B cell (primary cell): ENCODE data around the gene NPY4R. TPM values are rescaled to one million over a fixed set of nuclear protein-coding genes. Genes with fewer than 3 reads are reported as not detected.
"Not testable (repeated sequence)": the region's sequence is repeated elsewhere in the genome, so short reads cannot be mapped to it uniquely, and the experiment has no call there.

ENCODE experiments used
- ATAC-seq: fragments of 200-7000 bp; cut with Tn5 transposase; one replicate; pipeline ENCODE4 v1.10.0; 2021; ENCODE audit warnings: low read depth, mild to moderate bottlenecking, moderate number of reproducible peaks, moderate library complexity
- CTCF ChIA-PET: fragments of 350-600 bp; sonication (Branson Sonifier 250); formaldehyde crosslinking; loops from one replicate; lab custom pipeline; 2021; ENCODE audit warnings: antibody characterized with exemption, inconsistent platforms; lab: Charles Lee
- POLR2A ChIA-PET: fragments of 350-600 bp; sonication (Branson Sonifier 250); formaldehyde crosslinking; loops from one replicate; lab custom pipeline; 2021; ENCODE audit warnings: antibody characterized with exemption; lab: Charles Lee
- DNase-seq: peaks from one replicate; pipeline ENCODE4 v3.0.0; 2013
- H2AFZ ChIP-seq: 2 replicates; pipeline ENCODE4 v1.6.1; 2012; ENCODE audit warnings: mild to moderate bottlenecking, low read depth, low read length; ENCODE audit not compliant: insufficient read depth, poor library complexity, severe bottlenecking
- H3K27ac ChIP-seq, 2 donors: 1 replicate in 1 of 2; 2 replicates in 1 of 2; pipeline ENCODE4 v1.5.1; 2012 to 2013; ENCODE audit warnings: low read length in 2 of 2, mild to moderate bottlenecking in 2 of 2, moderate library complexity in 1 of 2
- H3K27me3 ChIP-seq, 4 experiments: fragments of 200-600 bp in 1 of 4; sonication (generic) in 1 of 4; replicated peaks in 1 of 4; 1 replicate in 2 of 4; 2 replicates in 2 of 4; pipeline versions ENCODE4 v1.6.1 to v1.7.0; 2013 to 2016; ENCODE audit warnings: low read length in 3 of 4, mild to moderate bottlenecking in 2 of 4, mixed read lengths in 1 of 4, moderate library complexity in 1 of 4; ENCODE audit not compliant: insufficient read depth in 4 of 4, control insufficient read depth in 3 of 4; ENCODE audit errors: control extremely low read depth in 1 of 4
- H3K36me3 ChIP-seq, 2 experiments: replicated peaks in 1 of 2; 1 replicate in 1 of 2; 2 replicates in 1 of 2; pipeline versions ENCODE4 v1.6.1 to v1.7.1; 2013; ENCODE audit warnings: low read length in 1 of 2; ENCODE audit not compliant: insufficient read depth in 2 of 2, control insufficient read depth in 1 of 2; ENCODE audit errors: control extremely low read depth in 1 of 2, extremely low read depth in 1 of 2
- H3K4me1 ChIP-seq, 2 donors: fragments of 200-600 bp in 1 of 2; sonication (generic) in 1 of 2; 1 replicate in 1 of 2; 2 replicates in 1 of 2; pipeline versions ENCODE4 v1.5.1 to v1.6.1; 2013 to 2017; ENCODE audit warnings: low read length in 2 of 2; ENCODE audit not compliant: control insufficient read depth in 2 of 2, insufficient read depth in 2 of 2
- H3K4me2 ChIP-seq: replicated peaks from 2 replicates; pipeline ENCODE3; 2012; ENCODE audit warnings: mild to moderate bottlenecking, low read depth, low read length; ENCODE audit not compliant: poor library complexity, severe bottlenecking
- H3K4me3 ChIP-seq, 5 experiments: fragments of 200-600 bp in 1 of 5; sonication (generic) in 1 of 5; 1 replicate in 3 of 5; 2 replicates in 2 of 5; pipeline versions ENCODE4 v1.5.1 to v1.7.0; 2011 to 2016; ENCODE audit warnings: low read length in 4 of 5, mild to moderate bottlenecking in 4 of 5, low read depth in 2 of 5, control low read depth in 1 of 5, moderate library complexity in 1 of 5; ENCODE audit not compliant: insufficient read depth in 1 of 5; ENCODE audit errors: control extremely low read depth in 1 of 5, extremely low read depth in 1 of 5
- H3K79me2 ChIP-seq: fragments of 200-600 bp; sonication (generic); one replicate; pipeline ENCODE4 v1.6.0; 2016; ENCODE audit warnings: low read length; ENCODE audit not compliant: control insufficient read depth, insufficient read depth
- H3K9ac ChIP-seq: fragments of 200-600 bp; sonication (generic); 2 replicates; pipeline ENCODE4 v1.6.1; 2017; ENCODE audit warnings: mild to moderate bottlenecking, low read length, moderate library complexity
- H3K9me3 ChIP-seq, 3 donors: one replicate each; pipeline versions ENCODE4 v1.6.1 to v1.7.1; 2013; ENCODE audit warnings: low read length in 2 of 3; ENCODE audit not compliant: control insufficient read depth in 2 of 3, insufficient read depth in 1 of 3; ENCODE audit errors: control extremely low read depth in 1 of 3
- H4K20me1 ChIP-seq: 2 replicates; pipeline ENCODE4 v1.6.0; 2012; ENCODE audit warnings: mild to moderate bottlenecking, low read length; ENCODE audit not compliant: insufficient read depth, control insufficient read depth, poor library complexity, severe bottlenecking
- H3K27ac Mint-ChIP-seq: one replicate; pipeline ENCODE4 v1.8.0; 2021; ENCODE audit warnings: mixed read lengths
- H3K27me3 Mint-ChIP-seq: one replicate; pipeline ENCODE4 v1.8.0; 2021; ENCODE audit warnings: mixed read lengths
- H3K4me1 Mint-ChIP-seq: one replicate; pipeline ENCODE4 v1.8.0; 2021; ENCODE audit warnings: mixed read lengths
- H3K4me3 Mint-ChIP-seq: one replicate; pipeline ENCODE4 v1.8.0; 2021; ENCODE audit warnings: mixed read lengths
- H3K9me3 Mint-ChIP-seq: one replicate; pipeline ENCODE4 v1.8.0; 2022; ENCODE audit warnings: mixed read lengths; ENCODE audit not compliant: insufficient read depth
- WGBS: methylation state at CpG from one replicate; pipeline ENCODE4 v1.1.5; 2013; ENCODE audit warnings: missing lambda C conversion rate; ENCODE audit not compliant: insufficient coverage; 5-methylcytosine and 5-hydroxymethylcytosine counted together
- intact Hi-C: fragments of 100-400 bp; cut with micrococcal nuclease; formaldehyde crosslinking; loops from one replicate; pipeline ENCODE4 v1.10.0; 2022
- polyA plus RNA-seq: library from polyadenylated mRNA; depleted of rRNA; stranded (reverse); fragments of >200 nt; gene quantifications from 2 replicates; pipeline ENCODE4 v1.2.3, GENCODE V29; 2012
- total RNA-seq, 2 donors: library from RNA; stranded (reverse); fragments of 120-200 nt in 1 of 2; gene quantifications; 1 replicate in 1 of 2; 2 replicates in 1 of 2; pipeline versions ENCODE4 v1.2.3 to v1.2.4, GENCODE V29; 2013 to 2022

NPY4R gene
- total and polyA plus RNA-seq, 2 donors (not counting 1 experiment from before 2014, with no cell fraction given), result not detected

GRCh38 chr10:46486459-46486858 is 20.7 kb upstream of the NPY4R start:
- H3K79me2 ChIP-seq, H3K27ac ChIP-seq, ATAC-seq, H3K9me3 Mint-ChIP-seq, intact Hi-C loops, H3K9me3 ChIP-seq, H3K27me3 Mint-ChIP-seq, H2AFZ ChIP-seq, H3K4me1 ChIP-seq, H3K27me3 ChIP-seq, DNase-seq, H4K20me1 ChIP-seq, H3K4me2 ChIP-seq, H3K4me3 Mint-ChIP-seq, CTCF ChIA-PET, H3K9ac ChIP-seq, H3K4me3 ChIP-seq, POLR2A ChIA-PET, H3K27ac Mint-ChIP-seq, H3K4me1 Mint-ChIP-seq, H3K36me3 ChIP-seq: not testable (repeated sequence)
- WGBS, result no CpG with 5 or more reads among the region's 2 CpGs

DNA sequence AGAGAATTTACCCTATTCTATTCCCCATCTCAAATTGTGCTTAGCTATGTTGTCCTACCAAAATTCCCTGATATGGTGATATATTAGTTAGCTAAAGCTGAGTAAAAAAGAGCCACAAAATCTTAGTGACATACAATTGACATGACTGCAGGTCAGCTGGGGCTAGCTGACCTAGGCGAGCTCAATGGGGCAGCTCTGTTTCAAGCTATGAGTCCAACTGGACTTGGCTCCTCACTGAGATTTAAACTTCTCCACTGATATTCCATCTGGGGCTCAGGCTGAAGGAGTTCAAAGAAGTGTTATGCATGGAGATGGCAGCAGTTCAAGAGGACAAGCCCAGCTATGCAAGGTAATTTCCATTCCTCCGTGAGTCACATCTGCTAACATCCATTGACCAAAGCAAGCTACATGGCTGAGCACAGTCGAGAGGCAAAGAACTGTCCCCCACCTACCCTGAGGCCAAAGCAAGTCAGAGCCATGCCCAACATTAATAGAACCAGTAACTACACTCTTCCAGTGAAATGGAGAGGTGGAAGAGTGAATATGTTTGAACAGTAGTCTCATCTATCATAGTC is 9.1 kb upstream of the NPY4R start:
- H3K4me1 Mint-ChIP-seq, H3K27me3 Mint-ChIP-seq, intact Hi-C loops, H3K9me3 ChIP-seq, H3K4me2 ChIP-seq, H3K9ac ChIP-seq, CTCF ChIA-PET, H3K4me3 ChIP-seq, H3K4me1 ChIP-seq, DNase-seq, ATAC-seq, H3K9me3 Mint-ChIP-seq, H3K4me3 Mint-ChIP-seq, H2AFZ ChIP-seq, H3K36me3 ChIP-seq, H3K27ac Mint-ChIP-seq, H3K27me3 ChIP-seq, H4K20me1 ChIP-seq, H3K79me2 ChIP-seq, H3K27ac ChIP-seq, POLR2A ChIA-PET: not testable (repeated sequence)
- WGBS, result no CpG with 5 or more reads among the region's 3 CpGs

DNA sequence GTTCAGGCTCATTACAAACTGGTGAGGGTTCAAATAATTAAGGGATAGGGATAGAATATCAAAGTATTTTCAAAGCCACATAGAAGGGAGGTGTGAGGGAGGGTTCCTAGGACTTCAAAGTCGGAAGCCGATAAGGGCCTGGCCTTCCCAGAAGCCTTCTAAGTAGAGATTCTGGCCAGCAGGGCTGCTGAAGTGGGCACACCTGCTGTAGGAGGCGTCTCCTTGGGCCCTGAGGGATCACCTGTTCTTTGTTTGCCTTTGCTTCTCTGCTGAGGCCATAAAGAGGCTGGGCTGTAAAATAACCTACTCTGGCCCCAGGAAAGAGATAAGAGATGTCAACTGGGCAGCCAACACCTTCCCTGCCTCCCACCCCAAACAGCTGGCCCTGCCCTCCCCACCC is 8.0 kb upstream of the NPY4R start:
- H3K27ac Mint-ChIP-seq, H3K4me1 Mint-ChIP-seq, ATAC-seq, H3K27me3 Mint-ChIP-seq, CTCF ChIA-PET, H3K4me3 ChIP-seq, H3K9me3 Mint-ChIP-seq, H3K36me3 ChIP-seq, H2AFZ ChIP-seq, H3K4me1 ChIP-seq, intact Hi-C loops, H3K4me3 Mint-ChIP-seq, H3K27ac ChIP-seq, DNase-seq, H3K9me3 ChIP-seq, H3K27me3 ChIP-seq, H3K9ac ChIP-seq, POLR2A ChIA-PET, H4K20me1 ChIP-seq, H3K79me2 ChIP-seq, H3K4me2 ChIP-seq: not testable (repeated sequence)
- WGBS, result 70% methylated on average over 2 of the region's 3 CpGs

- H3K4me1 Mint-ChIP-seq, H3K27me3 Mint-ChIP-seq, H3K9ac ChIP-seq, CTCF ChIA-PET, H3K4me3 Mint-ChIP-seq, H3K4me3 ChIP-seq, H3K9me3 Mint-ChIP-seq, H3K4me1 ChIP-seq, H3K27ac ChIP-seq, H3K4me2 ChIP-seq, DNase-seq, H3K9me3 ChIP-seq, H3K27me3 ChIP-seq, ATAC-seq, H3K79me2 ChIP-seq, H2AFZ ChIP-seq, POLR2A ChIA-PET, intact Hi-C loops, H4K20me1 ChIP-seq, H3K36me3 ChIP-seq, H3K27ac Mint-ChIP-seq: not testable (repeated sequence)
- no CpG with 5 or more reads among the region's 1 CpG for WGBS
Observed at GRCh38 chr10:46470134-46470533, 4.4 kb upstream of the NPY4R start.
